Mesenchymal stem cell (in vitro differentiated cells and primary cell): ENCODE results near the gene IRF2BP2.
A peak's percentile ranks its signal among the peaks of the same experiment; 100 is the strongest.

ENCODE experiments used
- DNase-seq: peaks from one replicate; pipeline ENCODE4 v3.0.0-alpha.2; 2013
- H2AFZ ChIP-seq: one replicate; pipeline ENCODE4 v1.6.1; 2013; ENCODE audit warnings: low read depth, mild to moderate bottlenecking, control low read depth, inconsistent platforms, low read length, moderate library complexity
- H2AK5ac ChIP-seq: 2 replicates; pipeline ENCODE4 v1.6.1; 2013; ENCODE audit warnings: low read length, moderate library complexity, mild to moderate bottlenecking, inconsistent platforms; ENCODE audit not compliant: severe bottlenecking
- H2BK120ac ChIP-seq: one replicate; pipeline ENCODE4 v1.6.1; 2013; ENCODE audit warnings: low read depth, mild to moderate bottlenecking, inconsistent platforms, low read length, moderate library complexity
- H2BK12ac ChIP-seq, 2 experiments: one replicate each; pipeline ENCODE4 v1.6.1; 2013; ENCODE audit warnings: inconsistent platforms in 2 of 2, low read length in 2 of 2, mild to moderate bottlenecking in 2 of 2, moderate library complexity in 2 of 2, control low read depth in 1 of 2
- H2BK15ac ChIP-seq: one replicate; pipeline ENCODE4 v1.6.1; 2013; ENCODE audit warnings: mild to moderate bottlenecking, low read depth, inconsistent platforms; ENCODE audit not compliant: poor library complexity, severe bottlenecking
- H2BK5ac ChIP-seq: 2 replicates; pipeline ENCODE4 v1.6.1; 2013; ENCODE audit warnings: low read depth, mild to moderate bottlenecking, low read length, control low read depth, inconsistent platforms; ENCODE audit not compliant: poor library complexity, severe bottlenecking
- H3K14ac ChIP-seq, 2 experiments: one replicate each; pipeline ENCODE4 v1.6.1; 2013; ENCODE audit warnings: inconsistent platforms in 2 of 2, low read length in 2 of 2, control low read depth in 1 of 2, mild to moderate bottlenecking in 1 of 2, moderate library complexity in 1 of 2
- H3K18ac ChIP-seq, 2 experiments: one replicate each; pipeline ENCODE4 v1.6.1; 2013; ENCODE audit warnings: inconsistent platforms in 2 of 2, low read length in 2 of 2, control low read depth in 1 of 2, low read depth in 1 of 2, mild to moderate bottlenecking in 1 of 2
- H3K23ac ChIP-seq, 2 experiments: one replicate each; pipeline ENCODE4 v1.6.1; 2013; ENCODE audit warnings: inconsistent platforms in 2 of 2, low read length in 2 of 2, mild to moderate bottlenecking in 2 of 2, moderate library complexity in 2 of 2, control low read depth in 1 of 2
- H3K27ac ChIP-seq: 2 replicates; pipeline ENCODE4 v1.5.1; 2013; ENCODE audit warnings: mild to moderate bottlenecking, moderate library complexity, low read length, control low read depth, inconsistent platforms; ENCODE audit not compliant: poor library complexity, severe bottlenecking
- H3K27me3 ChIP-seq, 2 experiments: 2 replicates each; pipeline versions ENCODE4 v1.6.1 to v1.7.0; 2013; ENCODE audit warnings: low read length in 2 of 2, mild to moderate bottlenecking in 2 of 2, moderate library complexity in 2 of 2, control low read depth in 1 of 2, inconsistent platforms in 1 of 2; ENCODE audit not compliant: control insufficient read depth in 1 of 2, insufficient read depth in 1 of 2
- H3K36me3 ChIP-seq, 2 experiments: 2 replicates each; pipeline versions ENCODE4 v1.6.1 to v1.7.0; 2013; ENCODE audit warnings: low read length in 2 of 2, control low read depth in 1 of 2, inconsistent platforms in 1 of 2, low read depth in 1 of 2, mild to moderate bottlenecking in 1 of 2; ENCODE audit not compliant: insufficient read depth in 2 of 2, control insufficient read depth in 1 of 2
- H3K4ac ChIP-seq, 2 experiments: one replicate each; pipeline ENCODE4 v1.6.1; 2013; ENCODE audit warnings: inconsistent platforms in 2 of 2, low read length in 2 of 2, mild to moderate bottlenecking in 2 of 2, moderate library complexity in 2 of 2, control low read depth in 1 of 2, low read depth in 1 of 2
- H3K4me1 ChIP-seq: 2 replicates; pipeline ENCODE4 v1.6.1; 2013; ENCODE audit warnings: low read depth, low read length, control low read depth; ENCODE audit not compliant: control insufficient read depth, insufficient read depth
- H3K4me2 ChIP-seq: 2 replicates; pipeline ENCODE4 v1.6.1; 2013; ENCODE audit warnings: low read length, mild to moderate bottlenecking, inconsistent platforms; ENCODE audit not compliant: poor library complexity, severe bottlenecking
- H3K4me3 ChIP-seq, 2 experiments: 2 replicates each; pipeline versions ENCODE4 v1.5.1 to v1.7.0; 2013; ENCODE audit warnings: low read length in 2 of 2, mild to moderate bottlenecking in 2 of 2, control low read depth in 1 of 2, low read depth in 1 of 2; ENCODE audit not compliant: insufficient read depth in 1 of 2
- H3K79me1 ChIP-seq: replicated peaks from 2 replicates; pipeline ENCODE4 v1.6.1; 2013; ENCODE audit warnings: mild to moderate bottlenecking, control low read depth, low read length, inconsistent platforms; ENCODE audit not compliant: poor library complexity, severe bottlenecking
- H3K9ac ChIP-seq: 2 replicates; pipeline ENCODE4 v1.7.0; 2013; ENCODE audit warnings: mild to moderate bottlenecking, low read length, moderate library complexity
- H3K9me3 ChIP-seq: 2 replicates; pipeline ENCODE4 v1.7.0; 2013; ENCODE audit warnings: mild to moderate bottlenecking, low read length; ENCODE audit not compliant: control insufficient read depth
- H4K8ac ChIP-seq: one replicate; pipeline ENCODE4 v1.6.1; 2013; ENCODE audit warnings: inconsistent platforms, mild to moderate bottlenecking, low read length, moderate library complexity
- H4K91ac ChIP-seq: one replicate; pipeline ENCODE4 v1.6.1; 2013; ENCODE audit warnings: mild to moderate bottlenecking, low read length, inconsistent platforms
- WGBS: methylation state at CpG from one replicate; pipeline ENCODE4 v1.1.7; 2013; ENCODE audit warnings: mixed read lengths; 5-methylcytosine and 5-hydroxymethylcytosine counted together

The IRF2BP2 gene

GRCh38 chr1:234593109-234593508 is 16.9 kb downstream of the IRF2BP2 start:
- H3K23ac ChIP-seq, result no peak overlapping the region
- H3K9ac ChIP-seq, result no peak overlapping the region
- WGBS, result over 99% methylated on average over 7 of the region's 7 CpGs
- no peak overlapping the region for H3K4me2 ChIP-seq
- H4K91ac ChIP-seq, result no peak overlapping the region
- no peak overlapping the region for H3K14ac ChIP-seq
- H3K79me1 ChIP-seq, result no peaks in the 10 kb centered on the region
- no peak overlapping the region for H2AK5ac ChIP-seq
- no peaks in the 10 kb centered on the region for H3K9me3 ChIP-seq
- no peaks in the 10 kb centered on the region for H3K36me3 ChIP-seq
- no peak overlapping the region for H2BK5ac ChIP-seq
- H3K4me1 ChIP-seq, result no peaks in the 10 kb centered on the region
- no peak overlapping the region for H4K8ac ChIP-seq
- H2BK12ac ChIP-seq, result no peak overlapping the region
- H3K4me3 ChIP-seq, result no peak overlapping the region
- H3K27me3 ChIP-seq, result no peaks in the 10 kb centered on the region
- DNase-seq, result no peak
- no peak overlapping the region for H3K18ac ChIP-seq
- H3K4ac ChIP-seq, result no peak overlapping the region
- H2BK120ac ChIP-seq, result no peak overlapping the region
- no peak overlapping the region for H2AFZ ChIP-seq
- H3K27ac ChIP-seq, result no peak overlapping the region
- H2BK15ac ChIP-seq, result no peak overlapping the region

DNA sequence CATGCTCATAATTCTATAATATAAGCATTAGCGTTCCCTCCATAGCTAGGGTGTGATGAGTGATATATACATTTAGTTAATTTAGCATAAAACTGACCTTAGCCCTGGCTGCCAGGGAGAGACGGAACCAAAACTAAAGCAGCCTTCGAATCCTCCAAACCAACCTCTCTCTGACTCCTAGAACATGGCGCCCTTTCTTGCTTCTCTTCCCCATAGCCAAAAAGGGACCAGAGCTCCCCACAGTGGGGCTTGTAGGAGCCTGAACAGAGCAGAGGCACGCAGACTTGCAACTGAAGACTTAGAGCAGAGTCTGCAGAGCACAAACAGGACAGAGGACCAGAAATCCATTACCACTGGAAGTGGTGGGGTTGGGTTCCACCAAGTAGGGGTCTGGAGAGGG is 17.7 kb downstream of the IRF2BP2 start:
- H2AFZ ChIP-seq, result no peak overlapping the region
- no peak overlapping the region for H2BK120ac ChIP-seq
- no peaks in the 10 kb centered on the region for H3K79me1 ChIP-seq
- H2AK5ac ChIP-seq, result no peak overlapping the region
- H3K27me3 ChIP-seq, result no peaks in the 10 kb centered on the region
- H3K36me3 ChIP-seq, result no peaks in the 10 kb centered on the region
- no peak overlapping the region for H4K8ac ChIP-seq
- H3K9me3 ChIP-seq, result no peaks in the 10 kb centered on the region
- H3K9ac ChIP-seq, result no peak overlapping the region
- H3K4me1 ChIP-seq, result no peaks in the 10 kb centered on the region
- DNase-seq, result no peak
- H2BK15ac ChIP-seq, result peak overlapping the region; percentile 35
- WGBS, result 97% methylated on average over 4 of the region's 5 CpGs
- H2BK5ac ChIP-seq, result no peak overlapping the region
- no peak overlapping the region for H3K18ac ChIP-seq
- H3K4me3 ChIP-seq, result no peak overlapping the region
- no peak overlapping the region for H4K91ac ChIP-seq
- H3K23ac ChIP-seq, result no peak overlapping the region
- no peak overlapping the region for H3K27ac ChIP-seq
- no peak overlapping the region for H3K4me2 ChIP-seq
- no peak overlapping the region for H2BK12ac ChIP-seq
- no peak overlapping the region for H3K14ac ChIP-seq
- H3K4ac ChIP-seq, result no peak overlapping the region

- 95% methylated on average over 4 of the region's 4 CpGs for WGBS
- no peak overlapping the region for H2BK5ac ChIP-seq
- no peak overlapping the region for H2AK5ac ChIP-seq
Observed at GRCh38 chr1:234591131-234591530, 18.8 kb downstream of the IRF2BP2 start.

DNA sequence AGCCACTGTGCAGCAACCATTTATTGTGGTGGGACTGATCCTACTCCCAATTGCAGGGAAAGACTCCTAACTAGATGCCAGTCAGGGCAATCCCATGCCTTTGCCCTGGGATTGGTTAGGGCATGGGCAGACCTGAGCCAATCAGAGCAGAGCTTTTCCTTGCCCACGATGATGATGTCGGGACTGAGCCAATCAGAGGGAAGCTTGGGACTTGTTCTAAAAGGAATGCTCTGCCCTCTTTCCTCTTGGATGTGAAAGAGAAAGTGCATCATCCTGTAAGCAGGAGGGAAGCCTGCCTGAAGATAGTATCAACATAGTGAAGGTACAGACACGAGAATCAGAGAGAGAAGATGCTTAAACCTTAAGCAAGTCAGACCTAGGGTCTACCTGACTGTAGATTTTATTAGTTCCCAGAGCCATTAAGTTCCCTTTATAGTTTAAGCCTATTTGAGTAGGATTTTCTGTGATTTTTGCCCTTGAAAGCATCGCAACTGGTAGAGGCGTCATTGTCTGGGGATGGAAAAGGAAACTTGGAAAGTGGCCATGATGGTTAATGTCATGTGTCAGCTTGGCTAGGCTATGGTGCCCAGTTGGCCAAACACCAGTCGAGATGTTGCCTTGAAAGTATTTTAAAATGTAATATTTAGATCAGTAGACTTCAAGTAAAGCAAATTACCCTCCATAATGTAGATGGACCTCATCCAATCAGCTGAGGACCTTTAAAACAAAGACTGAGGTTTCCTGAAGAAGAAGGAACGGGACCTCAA is 19.9 kb downstream of the IRF2BP2 start:
- no peak overlapping the region for H2BK12ac ChIP-seq
- H2BK5ac ChIP-seq, result no peak overlapping the region
- H3K14ac ChIP-seq, result peak overlapping the region in 1 of 2 experiments; percentile 30
- H3K4me1 ChIP-seq, result peaks cover 2% of the 10 kb centered on the region
- no peak overlapping the region for H3K4me3 ChIP-seq
- no peak overlapping the region for H2AFZ ChIP-seq
- H3K27ac ChIP-seq, result no peak overlapping the region
- H3K23ac ChIP-seq, result no peak overlapping the region
- H3K18ac ChIP-seq, result peak overlapping the region in 1 of 2 experiments; percentile 34
- H3K79me1 ChIP-seq, result no peaks in the 10 kb centered on the region
- H3K9ac ChIP-seq, result no peak overlapping the region
- H3K9me3 ChIP-seq, result no peaks in the 10 kb centered on the region
- H2BK15ac ChIP-seq, result no peak overlapping the region
- no peak overlapping the region for H4K91ac ChIP-seq
- no peaks in the 10 kb centered on the region for H3K27me3 ChIP-seq
- DNase-seq, result peak; percentile 38
- H3K36me3 ChIP-seq, result no peaks in the 10 kb centered on the region
- WGBS, result 98% methylated on average over 5 of the region's 7 CpGs
- no peak overlapping the region for H4K8ac ChIP-seq
- H3K4me2 ChIP-seq, result no peak overlapping the region
- H2BK120ac ChIP-seq, result no peak overlapping the region
- H2AK5ac ChIP-seq, result no peak overlapping the region
- H3K4ac ChIP-seq, result no peak overlapping the region

More at GRCh38 chr1:234591131-234591530, 18.8 kb downstream of the IRF2BP2 start:
- Histone ChIP-seq H3K9ac (no peak overlapping the region), H3K4me3 (no peak overlapping the region), H3K4me2 (no peak overlapping the region), H3K79me1 (no peaks in the 10 kb centered on the region), H3K4me1 (no peaks in the 10 kb centered on the region), H3K27ac (no peak overlapping the region), H2BK120ac (no peak overlapping the region), H3K27me3 (no peaks in the 10 kb centered on the region), H2BK15ac (no peak overlapping the region), H2BK12ac (no peak overlapping the region), H3K9me3 (no peaks in the 10 kb centered on the region), H3K23ac (no peak overlapping the region), H2AFZ (no peak overlapping the region), H3K4ac (no peak overlapping the region), H4K91ac (no peak overlapping the region), H4K8ac (no peak overlapping the region), H3K18ac (no peak overlapping the region), H3K36me3 (no peaks in the 10 kb centered on the region), H3K14ac (no peak overlapping the region)
- no peak for DNase-seq
